GM19099 (cell line): ENCODE results near the gene GRIK1.

Source experiments
- POLR2A ChIP-seq: IDR thresholded peaks from 3 replicates; pipeline ENCODE4 v1.6.1; 2011; ENCODE audit warnings: low read depth; ENCODE audit not compliant: insufficient read length; ENCODE audit errors: extremely low read depth

GRIK1 gene

GRCh38 chr21:29704719-29705118, 235.1 kb downstream of the GRIK1 start:
- TF ChIP-seq POLR2A = no peak

- TF ChIP-seq POLR2A = no peak
Measured at GRCh38 chr21:29701676-29702075, 238.1 kb downstream of the GRIK1 start.

GRCh38 chr21:29697555-29698193, 242.1 kb downstream of the GRIK1 start:
- TF ChIP-seq POLR2A = no peak

- TF ChIP-seq POLR2A = no peak
Measured at GRCh38 chr21:29696937-29697336, 242.9 kb downstream of the GRIK1 start.

GRCh38 chr21:29691616-29692491, 247.9 kb downstream of the GRIK1 start:
- TF ChIP-seq POLR2A = no peak

- no peak for TF ChIP-seq POLR2A
Measured at GRCh38 chr21:29689753-29690152, 250.0 kb downstream of the GRIK1 start.

GRCh38 chr21:29684106-29684505, 255.7 kb downstream of the GRIK1 start:
- TF ChIP-seq POLR2A = no peak

GRCh38 chr21:29682800-29683199, 257.0 kb downstream of the GRIK1 start:
- TF ChIP-seq POLR2A = no peak

- TF ChIP-seq POLR2A = no peak
Measured at GRCh38 chr21:29680273-29680672, 259.5 kb downstream of the GRIK1 start.

GRCh38 chr21:29678626-29679025, 261.2 kb downstream of the GRIK1 start:
- TF ChIP-seq POLR2A = no peak

- no peak for TF ChIP-seq POLR2A
Measured at GRCh38 chr21:29677326-29677725, 262.5 kb downstream of the GRIK1 start.

GRCh38 chr21:29676395-29676794, 263.4 kb downstream of the GRIK1 start:
- no peak for TF ChIP-seq POLR2A

GRCh38 chr21:29675451-29675850, 264.3 kb downstream of the GRIK1 start:
- TF ChIP-seq POLR2A = no peak

GRCh38 chr21:29674343-29674742, 265.5 kb downstream of the GRIK1 start:
- no peak for TF ChIP-seq POLR2A

- no peak for TF ChIP-seq POLR2A
Measured at GRCh38 chr21:29673096-29673610, 266.6 kb downstream of the GRIK1 start.

GRCh38 chr21:29671728-29672127, 268.1 kb downstream of the GRIK1 start:
- no peak for TF ChIP-seq POLR2A
